Liver (tissue), 9 donors: ENCODE data around the gene ARHGAP12. TPM values are rescaled to one million over a fixed set of nuclear protein-coding genes. Genes with fewer than 3 reads are reported as not detected.

Source experiments
- DNase-seq: peaks from one replicate; pipeline ENCODE4 v3.0.0-alpha.2; 2017; ENCODE audit warnings: low spot score
- H3K27ac ChIP-seq, 2 donors: one replicate each; pipeline ENCODE4 v1.7.0; 2013; ENCODE audit warnings: inconsistent platforms in 2 of 2, low read length in 2 of 2, control low read depth in 1 of 2, low read depth in 1 of 2, mild to moderate bottlenecking in 1 of 2
- H3K27me3 ChIP-seq, 4 donors: one replicate each; pipeline versions ENCODE4 v1.6.1 to v1.7.0; 2013; ENCODE audit warnings: low read length in 3 of 4, inconsistent platforms in 1 of 4, mild to moderate bottlenecking in 1 of 4, moderate library complexity in 1 of 4; ENCODE audit not compliant: control insufficient read depth in 4 of 4, insufficient read depth in 4 of 4
- H3K36me3 ChIP-seq, 4 donors: one replicate each; pipeline versions ENCODE4 v1.6.1 to v1.7.0; 2013; ENCODE audit warnings: low read length in 3 of 4, mild to moderate bottlenecking in 3 of 4, low read depth in 1 of 4, moderate library complexity in 1 of 4; ENCODE audit not compliant: control insufficient read depth in 4 of 4, insufficient read depth in 3 of 4
- H3K4me1 ChIP-seq, 4 donors: one replicate each; pipeline versions ENCODE4 v1.6.1 to v1.7.0; 2013; ENCODE audit warnings: low read length in 3 of 4, mild to moderate bottlenecking in 3 of 4, moderate library complexity in 1 of 4; ENCODE audit not compliant: control insufficient read depth in 4 of 4, insufficient read depth in 4 of 4
- H3K4me3 ChIP-seq, 3 donors: one replicate each; pipeline versions ENCODE4 v1.6.1 to v1.7.0; 2013; ENCODE audit warnings: low read length in 3 of 3, control low read depth in 1 of 3, low read depth in 1 of 3, mild to moderate bottlenecking in 1 of 3
- H3K9ac ChIP-seq, 2 donors: one replicate each; pipeline ENCODE4 v1.7.0; 2013; ENCODE audit warnings: low read length in 2 of 2, mild to moderate bottlenecking in 2 of 2, moderate library complexity in 2 of 2, control low read depth in 1 of 2, low read depth in 1 of 2
- H3K9me3 ChIP-seq, 4 donors: one replicate each; pipeline versions ENCODE4 v1.6.1 to v1.7.0; 2013; ENCODE audit warnings: low read length in 3 of 4; ENCODE audit not compliant: control insufficient read depth in 4 of 4
- EGR1 ChIP-seq, 2 donors: IDR thresholded peaks; 2 replicates each; pipeline ENCODE4 v1.6.1; 2016 to 2018; ENCODE audit warnings: antibody characterized with exemption in 2 of 2, low read depth in 2 of 2
- FOXA1 ChIP-seq: IDR thresholded peaks from 2 replicates; pipeline ENCODE4 v1.6.1; 2016; ENCODE audit warnings: antibody characterized with exemption
- FOXA2 ChIP-seq: IDR thresholded peaks from 2 replicates; pipeline ENCODE4 v1.6.1; 2016; ENCODE audit warnings: antibody characterized with exemption
- GABPA ChIP-seq, 2 donors: IDR thresholded peaks in 1 of 2; conservative IDR thresholded peaks in 1 of 2; 2 replicates each; pipeline ENCODE4 v1.6.1; 2016; ENCODE audit warnings: antibody characterized with exemption in 2 of 2, mild to moderate bottlenecking in 1 of 2, moderate library complexity in 1 of 2
- HNF4G ChIP-seq: IDR thresholded peaks from 2 replicates; pipeline ENCODE4 v1.6.1; 2016; ENCODE audit warnings: antibody characterized with exemption
- JUND ChIP-seq, 2 donors: IDR thresholded peaks; 2 replicates each; pipeline ENCODE4 v1.6.1; 2016; ENCODE audit warnings: antibody characterized with exemption in 2 of 2
- NR2F2 ChIP-seq: IDR thresholded peaks from 2 replicates; pipeline ENCODE4 v1.6.1; 2016; ENCODE audit warnings: antibody characterized with exemption
- RAD21 ChIP-seq, 2 donors: IDR thresholded peaks; 2 replicates each; pipeline ENCODE4 v1.6.1; 2016; ENCODE audit warnings: antibody characterized with exemption in 2 of 2, mild to moderate bottlenecking in 2 of 2
- SP1 ChIP-seq: IDR thresholded peaks from 2 replicates; pipeline ENCODE4 v1.6.1; 2018; ENCODE audit warnings: antibody characterized with exemption, mild to moderate bottlenecking
- TAF1 ChIP-seq: conservative IDR thresholded peaks from 2 replicates; pipeline ENCODE4 v1.6.1; 2016; ENCODE audit warnings: antibody characterized with exemption, mild to moderate bottlenecking
- WGBS: extraction: QIAGEN DNeasy Blood & Tissue Kit; methylation state at CpG from one replicate; pipeline ENCODE4 v1.1.7; 2013; 5-methylcytosine and 5-hydroxymethylcytosine counted together
- polyA plus RNA-seq, 2 donors: library from polyadenylated mRNA; stranded (reverse) in 1 of 2; unstranded in 1 of 2; fragments of 200-250 nt in 1 of 2; fragments of >200 nt in 1 of 2; fragmentation: Nextera tagmentation in 1 of 2; extraction: Ambion mirVana in 1 of 2; gene quantifications; one replicate each; pipeline versions ENCODE4 v1.2.1 to v1.2.3, GENCODE V29; 2013 to 2015
- total RNA-seq, 2 donors: library from RNA; depleted of rRNA; stranded (reverse); fragments of >200 nt; gene quantifications; one replicate each; pipeline ENCODE4 v1.2.3, GENCODE V29; 2014
- TF ChIP-seq, protein P1 (sequence below): IDR thresholded peaks from 2 replicates; pipeline ENCODE4 v1.6.1; 2016; ENCODE audit warnings: antibody characterized with exemption
- TF ChIP-seq, protein P2 (sequence below): IDR thresholded peaks from 2 replicates; pipeline ENCODE4 v1.6.1; 2016; ENCODE audit warnings: antibody characterized with exemption
- TF ChIP-seq, protein P3 (sequence below): fragments of 150-350 bp; IDR thresholded peaks from 2 replicates; pipeline ENCODE4 v1.5.1; 2017; ENCODE audit warnings: improper control_type of control experiment, low read depth, low read length; ENCODE audit not compliant: missing input control
- TF ChIP-seq, protein P4 (sequence below): IDR thresholded peaks from 2 replicates; pipeline ENCODE4 v1.6.1; 2016; ENCODE audit warnings: antibody characterized with exemption, mild to moderate bottlenecking
- TF ChIP-seq, protein P5 (sequence below): IDR thresholded peaks from 2 replicates; pipeline ENCODE4 v1.6.1; 2016; ENCODE audit warnings: antibody characterized with exemption
- donor health status: healthy.
- donor health status: healthy.
- donor health status: healthy.
- donor health status: healthy.
- donor health status: healthy.

ARHGAP12 gene
- total and polyA plus RNA-seq, 4 donors: 7.0 to 29.1 (median 12.3) TPM

DNA sequence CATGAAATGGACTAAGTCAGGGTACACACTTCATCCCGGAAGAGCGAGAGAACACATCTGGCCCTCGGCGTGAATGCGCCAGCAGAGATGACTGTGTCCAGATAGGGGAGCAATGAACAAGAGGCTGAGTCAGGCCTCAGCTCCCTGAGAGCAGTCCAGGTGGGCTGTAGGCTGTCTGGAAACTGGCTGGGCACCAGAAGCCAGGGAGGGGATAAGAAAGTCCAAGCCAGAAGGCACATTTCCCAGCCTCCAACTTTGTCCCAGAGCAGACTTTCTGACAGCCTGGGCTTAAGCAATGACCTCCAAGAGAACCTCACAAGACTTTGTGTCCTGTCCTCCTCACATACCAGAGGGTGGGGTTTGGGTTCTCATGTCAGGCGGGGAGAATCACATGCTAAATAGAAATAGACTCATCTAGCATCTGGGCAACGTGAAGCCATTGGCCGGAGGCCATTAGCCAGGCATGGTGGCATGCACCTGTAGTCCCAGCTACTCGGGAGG is 157.2 kb downstream of the ARHGAP12 start:
- Histone ChIP-seq H3K4me3 (no peak overlapping the region), H3K9ac (no peak overlapping the region), H3K9me3 (no peaks in the 10 kb centered on the region), H3K4me1 (no peaks in the 10 kb centered on the region), H3K36me3 (no peaks in the 10 kb centered on the region), H3K27ac (no peak overlapping the region), H3K27me3 (no peaks in the 10 kb centered on the region)
- WGBS: 86% methylated on average over 9 of the region's 9 CpGs
- TF ChIP-seq NR2F2: no peak
- TF ChIP-seq GABPA (IDR thresholded peaks at IDR 0.05 in 1 of 2, conservative IDR thresholded peaks at IDR 0.05 in 1 of 2): no peak
- TF ChIP-seq FOXA1: no peak
- no peak for TF ChIP-seq JUND (IDR thresholded peaks at IDR 0.05)
- TF ChIP-seq HNF4G: no peak
- no peak for TF ChIP-seq FOXA2
- TF ChIP-seq, protein P1, sequence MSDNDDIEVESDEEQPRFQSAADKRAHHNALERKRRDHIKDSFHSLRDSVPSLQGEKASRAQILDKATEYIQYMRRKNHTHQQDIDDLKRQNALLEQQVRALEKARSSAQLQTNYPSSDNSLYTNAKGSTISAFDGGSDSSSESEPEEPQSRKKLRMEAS: no peak
- TF ChIP-seq, protein P2, sequence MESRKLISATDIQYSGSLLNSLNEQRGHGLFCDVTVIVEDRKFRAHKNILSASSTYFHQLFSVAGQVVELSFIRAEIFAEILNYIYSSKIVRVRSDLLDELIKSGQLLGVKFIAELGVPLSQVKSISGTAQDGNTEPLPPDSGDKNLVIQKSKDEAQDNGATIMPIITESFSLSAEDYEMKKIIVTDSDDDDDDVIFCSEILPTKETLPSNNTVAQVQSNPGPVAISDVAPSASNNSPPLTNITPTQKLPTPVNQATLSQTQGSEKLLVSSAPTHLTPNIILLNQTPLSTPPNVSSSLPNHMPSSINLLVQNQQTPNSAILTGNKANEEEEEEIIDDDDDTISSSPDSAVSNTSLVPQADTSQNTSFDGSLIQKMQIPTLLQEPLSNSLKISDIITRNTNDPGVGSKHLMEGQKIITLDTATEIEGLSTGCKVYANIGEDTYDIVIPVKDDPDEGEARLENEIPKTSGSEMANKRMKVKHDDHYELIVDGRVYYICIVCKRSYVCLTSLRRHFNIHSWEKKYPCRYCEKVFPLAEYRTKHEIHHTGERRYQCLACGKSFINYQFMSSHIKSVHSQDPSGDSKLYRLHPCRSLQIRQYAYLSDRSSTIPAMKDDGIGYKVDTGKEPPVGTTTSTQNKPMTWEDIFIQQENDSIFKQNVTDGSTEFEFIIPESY: no peak
- no peak for DNase-seq

DNA sequence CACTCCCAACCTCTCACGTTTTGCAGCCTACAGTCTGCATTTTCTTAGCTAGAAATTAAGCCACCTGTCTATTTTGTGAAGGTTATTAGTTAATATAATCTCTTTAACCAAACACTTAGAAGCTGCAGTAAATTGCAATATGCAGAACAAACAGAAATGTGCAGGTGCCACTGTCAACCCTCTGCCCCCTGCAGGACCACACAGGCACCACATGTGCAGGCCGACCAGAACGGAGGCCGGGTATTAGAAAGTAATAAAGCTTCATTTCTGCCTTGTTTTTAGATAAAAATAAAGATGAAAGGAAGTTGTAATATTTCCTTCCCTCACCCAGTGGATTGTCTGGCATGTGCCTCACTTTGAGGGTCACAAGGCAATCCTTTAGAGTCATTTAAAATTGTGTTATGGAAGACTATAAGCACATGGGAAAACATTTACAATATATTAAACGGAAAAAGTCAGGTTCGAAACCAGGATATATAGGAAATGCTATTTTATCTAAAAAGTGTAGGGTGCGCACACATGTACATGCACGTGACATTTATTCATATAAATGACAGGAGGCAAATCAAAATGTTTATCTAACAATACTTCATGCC is 158.2 kb downstream of the ARHGAP12 start:
- H3K27me3 ChIP-seq: no peaks in the 10 kb centered on the region
- WGBS: 56% methylated on average over 8 of the region's 8 CpGs
- H3K4me3 ChIP-seq: no peak overlapping the region
- H3K27ac ChIP-seq: no peak overlapping the region
- H3K36me3 ChIP-seq: no peaks in the 10 kb centered on the region
- TF ChIP-seq RAD21 (IDR thresholded peaks at IDR 0.05) (peak; percentile 94 to 95), FOXA2 (no peak), FOXA1 (no peak)
- TF ChIP-seq, protein P3, sequence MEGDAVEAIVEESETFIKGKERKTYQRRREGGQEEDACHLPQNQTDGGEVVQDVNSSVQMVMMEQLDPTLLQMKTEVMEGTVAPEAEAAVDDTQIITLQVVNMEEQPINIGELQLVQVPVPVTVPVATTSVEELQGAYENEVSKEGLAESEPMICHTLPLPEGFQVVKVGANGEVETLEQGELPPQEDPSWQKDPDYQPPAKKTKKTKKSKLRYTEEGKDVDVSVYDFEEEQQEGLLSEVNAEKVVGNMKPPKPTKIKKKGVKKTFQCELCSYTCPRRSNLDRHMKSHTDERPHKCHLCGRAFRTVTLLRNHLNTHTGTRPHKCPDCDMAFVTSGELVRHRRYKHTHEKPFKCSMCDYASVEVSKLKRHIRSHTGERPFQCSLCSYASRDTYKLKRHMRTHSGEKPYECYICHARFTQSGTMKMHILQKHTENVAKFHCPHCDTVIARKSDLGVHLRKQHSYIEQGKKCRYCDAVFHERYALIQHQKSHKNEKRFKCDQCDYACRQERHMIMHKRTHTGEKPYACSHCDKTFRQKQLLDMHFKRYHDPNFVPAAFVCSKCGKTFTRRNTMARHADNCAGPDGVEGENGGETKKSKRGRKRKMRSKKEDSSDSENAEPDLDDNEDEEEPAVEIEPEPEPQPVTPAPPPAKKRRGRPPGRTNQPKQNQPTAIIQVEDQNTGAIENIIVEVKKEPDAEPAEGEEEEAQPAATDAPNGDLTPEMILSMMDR: peak; percentile 90
- H3K4me1 ChIP-seq: no peaks in the 10 kb centered on the region
- H3K9me3 ChIP-seq: no peaks in the 10 kb centered on the region
- no peak for DNase-seq
- no peak overlapping the region for H3K9ac ChIP-seq

DNA sequence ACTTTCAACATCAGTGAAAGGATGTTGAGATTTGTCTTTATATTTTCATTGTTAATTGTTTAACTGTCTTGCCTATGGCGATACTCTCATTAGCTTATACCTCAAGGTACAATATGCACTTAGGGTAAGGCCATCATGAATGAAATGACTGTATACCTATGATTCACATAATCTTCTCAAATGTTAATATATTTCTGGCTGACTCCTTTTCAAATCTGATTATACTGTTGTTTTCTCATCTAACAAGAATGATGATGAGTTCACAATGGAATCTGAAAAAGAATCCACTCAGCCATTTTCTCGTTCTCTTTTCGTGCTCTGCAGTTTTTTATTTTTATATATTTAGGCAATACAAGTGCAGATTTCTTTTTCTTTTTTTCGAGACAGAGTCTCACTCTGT is 159.1 kb downstream of the ARHGAP12 start:
- Histone ChIP-seq H3K27ac (no peak overlapping the region), H3K36me3 (no peaks in the 10 kb centered on the region), H3K9ac (no peak overlapping the region), H3K27me3 (no peaks in the 10 kb centered on the region), H3K9me3 (no peaks in the 10 kb centered on the region), H3K4me3 (no peak overlapping the region), H3K4me1 (no peaks in the 10 kb centered on the region)
- DNase-seq: no peak
- 72% methylated on average over 4 of the region's 4 CpGs for WGBS
- TF ChIP-seq, protein P3: no peak
- TF ChIP-seq, protein P4, sequence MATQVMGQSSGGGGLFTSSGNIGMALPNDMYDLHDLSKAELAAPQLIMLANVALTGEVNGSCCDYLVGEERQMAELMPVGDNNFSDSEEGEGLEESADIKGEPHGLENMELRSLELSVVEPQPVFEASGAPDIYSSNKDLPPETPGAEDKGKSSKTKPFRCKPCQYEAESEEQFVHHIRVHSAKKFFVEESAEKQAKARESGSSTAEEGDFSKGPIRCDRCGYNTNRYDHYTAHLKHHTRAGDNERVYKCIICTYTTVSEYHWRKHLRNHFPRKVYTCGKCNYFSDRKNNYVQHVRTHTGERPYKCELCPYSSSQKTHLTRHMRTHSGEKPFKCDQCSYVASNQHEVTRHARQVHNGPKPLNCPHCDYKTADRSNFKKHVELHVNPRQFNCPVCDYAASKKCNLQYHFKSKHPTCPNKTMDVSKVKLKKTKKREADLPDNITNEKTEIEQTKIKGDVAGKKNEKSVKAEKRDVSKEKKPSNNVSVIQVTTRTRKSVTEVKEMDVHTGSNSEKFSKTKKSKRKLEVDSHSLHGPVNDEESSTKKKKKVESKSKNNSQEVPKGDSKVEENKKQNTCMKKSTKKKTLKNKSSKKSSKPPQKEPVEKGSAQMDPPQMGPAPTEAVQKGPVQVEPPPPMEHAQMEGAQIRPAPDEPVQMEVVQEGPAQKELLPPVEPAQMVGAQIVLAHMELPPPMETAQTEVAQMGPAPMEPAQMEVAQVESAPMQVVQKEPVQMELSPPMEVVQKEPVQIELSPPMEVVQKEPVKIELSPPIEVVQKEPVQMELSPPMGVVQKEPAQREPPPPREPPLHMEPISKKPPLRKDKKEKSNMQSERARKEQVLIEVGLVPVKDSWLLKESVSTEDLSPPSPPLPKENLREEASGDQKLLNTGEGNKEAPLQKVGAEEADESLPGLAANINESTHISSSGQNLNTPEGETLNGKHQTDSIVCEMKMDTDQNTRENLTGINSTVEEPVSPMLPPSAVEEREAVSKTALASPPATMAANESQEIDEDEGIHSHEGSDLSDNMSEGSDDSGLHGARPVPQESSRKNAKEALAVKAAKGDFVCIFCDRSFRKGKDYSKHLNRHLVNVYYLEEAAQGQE: no peak
- TF ChIP-seq EGR1 (IDR thresholded peaks at IDR 0.05; ENCODE audit: low read depth in 2 of 2) (no peak), TAF1 (no peak), GABPA (IDR thresholded peaks at IDR 0.05 in 1 of 2, conservative IDR thresholded peaks at IDR 0.05 in 1 of 2) (no peak), JUND (IDR thresholded peaks at IDR 0.05) (no peak), FOXA2 (no peak), NR2F2 (no peak), SP1 (no peak), HNF4G (no peak)
- TF ChIP-seq, protein P5, sequence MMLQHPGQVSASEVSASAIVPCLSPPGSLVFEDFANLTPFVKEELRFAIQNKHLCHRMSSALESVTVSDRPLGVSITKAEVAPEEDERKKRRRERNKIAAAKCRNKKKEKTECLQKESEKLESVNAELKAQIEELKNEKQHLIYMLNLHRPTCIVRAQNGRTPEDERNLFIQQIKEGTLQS: no peak
- TF ChIP-seq, protein P1: no peak
